Neural cell (in vitro differentiated cells): ENCODE data around the gene WFDC2. TPM values are rescaled to one million over a fixed set of nuclear protein-coding genes. Genes with fewer than 3 reads are reported as not detected.

Experiments used
- H2AFZ ChIP-seq: fragments of 200-600, 300-800 bp; sonication (generic), shearing (Covaris generic); 2 replicates; pipeline ENCODE4 v1.6.0; 2014; ENCODE audit warnings: low read depth, mild to moderate bottlenecking, antibody characterized with exemption, low read length, moderate library complexity
- H3F3A ChIP-seq: fragments of 200-600 bp; shearing (Covaris generic); 2 replicates; pipeline ENCODE4 v1.6.1; 2016; ENCODE audit warnings: mild to moderate bottlenecking, moderate library complexity, mixed read lengths, antibody characterized with exemption, low read length; ENCODE audit not compliant: insufficient read depth, poor library complexity, severe bottlenecking
- H3K27ac ChIP-seq: fragments of 200-600, 300-800 bp; sonication (generic), shearing (Covaris generic); 2 replicates; pipeline ENCODE4 v1.5.1; 2014; ENCODE audit warnings: mild to moderate bottlenecking, low read length, moderate library complexity
- H3K27me3 ChIP-seq: fragments of 300-800, 200-600 bp; sonication (generic), shearing (Covaris generic); 2 replicates; pipeline ENCODE4 v1.6.0; 2014; ENCODE audit warnings: mild to moderate bottlenecking, low read depth, low read length, moderate library complexity; ENCODE audit not compliant: insufficient read depth
- H3K36me3 ChIP-seq: fragments of 300-800, 200-600 bp; sonication (generic), shearing (Covaris generic); 2 replicates; pipeline ENCODE4 v1.5.1; 2014; ENCODE audit warnings: mild to moderate bottlenecking, antibody characterized with exemption, low read length, moderate library complexity; ENCODE audit not compliant: insufficient read depth
- H3K4me2 ChIP-seq: fragments of 300-800, 200-600 bp; sonication (generic), shearing (Covaris generic); 2 replicates; pipeline ENCODE4 v1.6.0; 2014; ENCODE audit warnings: mild to moderate bottlenecking, low read length
- H3K4me3 ChIP-seq: fragments of 300-800, 200-600 bp; sonication (generic), shearing (Covaris generic); 2 replicates; pipeline ENCODE4 v1.5.1; 2014; ENCODE audit warnings: mild to moderate bottlenecking, low read length, moderate library complexity
- H3K79me2 ChIP-seq: fragments of 200-600 bp; shearing (Covaris generic); replicated peaks from 2 replicates; pipeline ENCODE4 v1.6.0; 2014; ENCODE audit warnings: mild to moderate bottlenecking, low read length, moderate library complexity; ENCODE audit not compliant: insufficient read depth
- H3K9ac ChIP-seq: fragments of 300-800, 200-600 bp; sonication (generic), shearing (Covaris generic); 2 replicates; pipeline ENCODE4 v1.6.1; 2016; ENCODE audit warnings: mild to moderate bottlenecking, low read length, mixed read lengths
- H3K9me2 ChIP-seq: fragments of 200-600 bp; shearing (Covaris generic); 2 replicates; pipeline ENCODE4 v1.6.1; 2016; ENCODE audit warnings: mild to moderate bottlenecking, low read length, mixed read lengths; ENCODE audit not compliant: insufficient read depth
- H3K9me3 ChIP-seq: fragments of 200-600, 300-800 bp; sonication (generic), shearing (Covaris generic); 2 replicates; pipeline ENCODE4 v1.6.1; 2016; ENCODE audit warnings: mild to moderate bottlenecking, mixed run types, low read length, moderate library complexity, mixed read lengths
- H4K20me1 ChIP-seq: fragments of 200-600 bp; shearing (Covaris generic); 2 replicates; pipeline ENCODE4 v1.6.1; 2016; ENCODE audit warnings: mild to moderate bottlenecking, mixed run types; ENCODE audit not compliant: insufficient read depth
- EP300 ChIP-seq: fragments of 450-650 bp; conservative IDR thresholded peaks from 2 replicates; pipeline ENCODE4 v1.6.1; 2014; ENCODE audit warnings: antibody characterized with exemption, mild to moderate bottlenecking, moderate library complexity; ENCODE audit not compliant: poor library complexity, severe bottlenecking
- EZH2 ChIP-seq: fragments of 200-600, 300-800 bp; shearing (Covaris generic), sonication (generic); IDR thresholded peaks from 2 replicates; pipeline ENCODE4 v1.6.1; 2014; ENCODE audit warnings: antibody characterized with exemption, low read length, borderline replicate concordance, mild to moderate bottlenecking; ENCODE audit not compliant: insufficient read depth, poor library complexity, severe bottlenecking
- MXI1 ChIP-seq: fragments of 450-650 bp; conservative IDR thresholded peaks from 2 replicates; pipeline ENCODE4 v1.6.1; 2014; ENCODE audit warnings: antibody characterized with exemption, mild to moderate bottlenecking; ENCODE audit not compliant: poor library complexity, severe bottlenecking
- POLR2AphosphoS5 ChIP-seq: IDR thresholded peaks from 2 replicates; pipeline ENCODE4 v1.6.1; 2012
- RAD21 ChIP-seq: fragments of 450-650 bp; conservative IDR thresholded peaks from 2 replicates; pipeline ENCODE4 v1.6.1; 2014; ENCODE audit warnings: antibody characterized with exemption, mild to moderate bottlenecking, moderate library complexity
- SMC3 ChIP-seq: fragments of 450-650 bp; conservative IDR thresholded peaks from 2 replicates; pipeline ENCODE4 v1.6.1; 2014; ENCODE audit warnings: antibody characterized with exemption, mild to moderate bottlenecking, moderate library complexity; ENCODE audit not compliant: poor library complexity
- TAF1 ChIP-seq: IDR thresholded peaks from 2 replicates; pipeline ENCODE4 v1.6.1; 2012; ENCODE audit warnings: low read depth
- polyA plus RNA-seq: library from polyadenylated mRNA; depleted of rRNA; stranded (reverse); fragments of >200 nt; gene quantifications from 2 replicates; pipeline ENCODE4 v1.2.3, GENCODE V29; 2014
- TF ChIP-seq, protein P1 (sequence below): IDR thresholded peaks from 2 replicates; pipeline ENCODE4 v1.6.1; 2012; ENCODE audit warnings: borderline replicate concordance
- TF ChIP-seq, protein P2 (sequence below): fragments of 450-650 bp; IDR thresholded peaks from 2 replicates; pipeline ENCODE4 v1.5.1; 2014; ENCODE audit warnings: antibody characterized with exemption, mild to moderate bottlenecking, moderate library complexity; ENCODE audit not compliant: poor library complexity, severe bottlenecking

Gene WFDC2
- polyA plus RNA-seq, 1 donor from 2014 or later: not detected

DNA sequence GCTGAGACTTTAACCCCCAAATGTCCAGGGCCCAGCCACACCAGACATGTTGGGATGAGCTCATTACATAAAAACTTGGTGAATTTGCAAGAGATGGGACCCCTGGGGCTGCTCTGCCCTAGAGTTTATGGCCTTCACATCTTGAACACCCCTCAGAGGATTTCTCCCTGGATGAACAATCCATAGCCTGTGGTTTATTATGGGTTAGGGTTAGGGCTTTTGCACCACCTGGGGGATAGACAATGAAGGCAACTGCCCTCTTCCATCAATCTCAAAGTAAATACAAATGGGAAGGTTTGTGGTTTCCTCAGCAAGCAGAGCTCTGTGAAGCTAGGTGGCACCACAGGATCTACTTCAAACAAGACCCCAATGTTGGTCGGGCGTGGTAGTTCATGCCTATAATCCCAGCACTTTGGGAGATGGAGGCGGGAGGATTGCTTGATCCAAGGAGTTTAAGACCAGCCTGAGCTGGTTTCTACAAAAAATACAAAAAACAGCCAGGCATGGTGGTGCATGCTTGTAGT, 28.5 kb downstream of the WFDC2 start:
- no peak for TF ChIP-seq MXI1
- TF ChIP-seq, protein P1, sequence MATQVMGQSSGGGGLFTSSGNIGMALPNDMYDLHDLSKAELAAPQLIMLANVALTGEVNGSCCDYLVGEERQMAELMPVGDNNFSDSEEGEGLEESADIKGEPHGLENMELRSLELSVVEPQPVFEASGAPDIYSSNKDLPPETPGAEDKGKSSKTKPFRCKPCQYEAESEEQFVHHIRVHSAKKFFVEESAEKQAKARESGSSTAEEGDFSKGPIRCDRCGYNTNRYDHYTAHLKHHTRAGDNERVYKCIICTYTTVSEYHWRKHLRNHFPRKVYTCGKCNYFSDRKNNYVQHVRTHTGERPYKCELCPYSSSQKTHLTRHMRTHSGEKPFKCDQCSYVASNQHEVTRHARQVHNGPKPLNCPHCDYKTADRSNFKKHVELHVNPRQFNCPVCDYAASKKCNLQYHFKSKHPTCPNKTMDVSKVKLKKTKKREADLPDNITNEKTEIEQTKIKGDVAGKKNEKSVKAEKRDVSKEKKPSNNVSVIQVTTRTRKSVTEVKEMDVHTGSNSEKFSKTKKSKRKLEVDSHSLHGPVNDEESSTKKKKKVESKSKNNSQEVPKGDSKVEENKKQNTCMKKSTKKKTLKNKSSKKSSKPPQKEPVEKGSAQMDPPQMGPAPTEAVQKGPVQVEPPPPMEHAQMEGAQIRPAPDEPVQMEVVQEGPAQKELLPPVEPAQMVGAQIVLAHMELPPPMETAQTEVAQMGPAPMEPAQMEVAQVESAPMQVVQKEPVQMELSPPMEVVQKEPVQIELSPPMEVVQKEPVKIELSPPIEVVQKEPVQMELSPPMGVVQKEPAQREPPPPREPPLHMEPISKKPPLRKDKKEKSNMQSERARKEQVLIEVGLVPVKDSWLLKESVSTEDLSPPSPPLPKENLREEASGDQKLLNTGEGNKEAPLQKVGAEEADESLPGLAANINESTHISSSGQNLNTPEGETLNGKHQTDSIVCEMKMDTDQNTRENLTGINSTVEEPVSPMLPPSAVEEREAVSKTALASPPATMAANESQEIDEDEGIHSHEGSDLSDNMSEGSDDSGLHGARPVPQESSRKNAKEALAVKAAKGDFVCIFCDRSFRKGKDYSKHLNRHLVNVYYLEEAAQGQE: no peak
- TF ChIP-seq, protein P2, sequence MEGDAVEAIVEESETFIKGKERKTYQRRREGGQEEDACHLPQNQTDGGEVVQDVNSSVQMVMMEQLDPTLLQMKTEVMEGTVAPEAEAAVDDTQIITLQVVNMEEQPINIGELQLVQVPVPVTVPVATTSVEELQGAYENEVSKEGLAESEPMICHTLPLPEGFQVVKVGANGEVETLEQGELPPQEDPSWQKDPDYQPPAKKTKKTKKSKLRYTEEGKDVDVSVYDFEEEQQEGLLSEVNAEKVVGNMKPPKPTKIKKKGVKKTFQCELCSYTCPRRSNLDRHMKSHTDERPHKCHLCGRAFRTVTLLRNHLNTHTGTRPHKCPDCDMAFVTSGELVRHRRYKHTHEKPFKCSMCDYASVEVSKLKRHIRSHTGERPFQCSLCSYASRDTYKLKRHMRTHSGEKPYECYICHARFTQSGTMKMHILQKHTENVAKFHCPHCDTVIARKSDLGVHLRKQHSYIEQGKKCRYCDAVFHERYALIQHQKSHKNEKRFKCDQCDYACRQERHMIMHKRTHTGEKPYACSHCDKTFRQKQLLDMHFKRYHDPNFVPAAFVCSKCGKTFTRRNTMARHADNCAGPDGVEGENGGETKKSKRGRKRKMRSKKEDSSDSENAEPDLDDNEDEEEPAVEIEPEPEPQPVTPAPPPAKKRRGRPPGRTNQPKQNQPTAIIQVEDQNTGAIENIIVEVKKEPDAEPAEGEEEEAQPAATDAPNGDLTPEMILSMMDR: no peak
- TF ChIP-seq TAF1: no peak
- no peak for TF ChIP-seq SMC3
- TF ChIP-seq EP300: no peak
- no peak for TF ChIP-seq EZH2
- no peak for TF ChIP-seq POLR2AphosphoS5
- no peak for TF ChIP-seq RAD21
- Histone ChIP-seq H3K27ac (no peak overlapping the region), H4K20me1 (no peaks in the 10 kb centered on the region), H3K4me2 (no peak overlapping the region), H2AFZ (no peak overlapping the region), H3K36me3 (no peaks in the 10 kb centered on the region), H3K27me3 (no peaks in the 10 kb centered on the region), H3K9me2 (no peaks in the 10 kb centered on the region), H3F3A (no peaks in the 10 kb centered on the region), H3K9me3 (no peaks in the 10 kb centered on the region), H3K79me2 (no peaks in the 10 kb centered on the region), H3K4me3 (no peak overlapping the region), H3K9ac (no peak overlapping the region)

DNA sequence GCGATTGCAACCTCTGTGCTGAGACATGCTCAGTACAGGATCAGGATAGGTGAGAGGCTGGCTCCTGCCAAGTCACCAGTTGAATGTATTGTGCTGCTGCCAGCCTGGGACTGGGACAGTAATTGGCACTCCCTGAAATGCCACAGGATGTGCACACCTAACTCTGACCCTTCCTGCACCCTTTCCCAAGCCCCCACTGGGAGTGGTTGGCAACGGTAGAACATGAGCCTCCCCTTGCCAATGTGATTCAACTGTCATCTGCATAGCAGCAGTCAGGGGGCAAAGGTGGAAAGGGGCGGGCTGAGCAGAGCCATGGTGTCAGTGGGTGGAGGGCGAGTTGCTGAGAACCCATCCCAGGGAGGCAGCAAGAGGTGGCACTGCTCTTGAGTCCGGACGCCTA, 30.5 kb downstream of the WFDC2 start:
- Histone ChIP-seq H2AFZ (no peak overlapping the region), H3K9ac (no peak overlapping the region), H3K9me3 (no peaks in the 10 kb centered on the region), H3K36me3 (no peaks in the 10 kb centered on the region), H3K4me2 (no peak overlapping the region), H3K27me3 (no peaks in the 10 kb centered on the region), H3K79me2 (no peaks in the 10 kb centered on the region), H3K4me3 (no peak overlapping the region), H4K20me1 (no peaks in the 10 kb centered on the region), H3K9me2 (no peaks in the 10 kb centered on the region), H3F3A (no peaks in the 10 kb centered on the region), H3K27ac (no peak overlapping the region)
- TF ChIP-seq MXI1: no peak
- no peak for TF ChIP-seq RAD21
- TF ChIP-seq POLR2AphosphoS5: no peak
- TF ChIP-seq, protein P2: no peak
- no peak for TF ChIP-seq EZH2
- TF ChIP-seq SMC3: no peak
- TF ChIP-seq TAF1: no peak
- TF ChIP-seq EP300: no peak
